HepG2 (cell line): ENCODE measurements around the gene CD44. TPM values are rescaled to one million over a fixed set of nuclear protein-coding genes. Genes with fewer than 3 reads are reported as not detected.

ENCODE experiments used
- ATAC-seq: fragments of 200-7000 bp; cut with Tn5 transposase; 3 replicates; pipeline ENCODE4 v1.9.1; 2020; ENCODE audit warnings: mild to moderate bottlenecking, moderate library complexity
- BruUV-seq: library from RNA; stranded (reverse); fragments of 400-500 nt; replicated peaks from 2 replicates; lab custom pipeline; 2021; lab: Mats Ljungman, UMichigan
- CTCF ChIA-PET: fragments of 300-600 bp; formaldehyde crosslinking; extraction: SDS; loops from one replicate; lab custom pipeline; 2021; ENCODE audit warnings: low total read pairs, inconsistent platforms, low intra/inter-chr PET ratio; lab: Yijun Ruan, JAX
- POLR2A ChIA-PET: fragments of 350-600 bp; sonication (Branson Sonifier 250); formaldehyde crosslinking; loops from one replicate; lab custom pipeline; 2020; ENCODE audit warnings: antibody characterized with exemption, inconsistent platforms; lab: Yijun Ruan, JAX
- DNase-seq: peaks from one replicate; pipeline ENCODE4 v3.0.0-alpha.2; 2015; ENCODE audit warnings: low spot score
- FAIRE-seq: peaks from 3 replicates; lab custom pipeline; 2011; peaks lifted over from hg19 to GRCh38; lab: Jason Lieb, UNC
- H2AFZ ChIP-seq: one replicate; pipeline ENCODE4 v1.6.1; 2011; ENCODE audit warnings: low read length, inconsistent platforms
- H3K27ac ChIP-seq: fragments of 300-600 bp; 3 replicates; pipeline ENCODE4 v1.8.0; 2011; ENCODE audit warnings: mixed run types, mild to moderate bottlenecking, mixed read lengths, low read length, inconsistent platforms; ENCODE audit not compliant: insufficient read depth; ENCODE audit errors: extremely low read length
- H3K27me3 ChIP-seq, 2 experiments: fragments of 200-600 bp in 1 of 2; 2 replicates in 1 of 2; 3 replicates in 1 of 2; pipeline versions ENCODE4 v1.6.0 to v1.8.0; 2011; ENCODE audit warnings: low read length in 2 of 2, mild to moderate bottlenecking in 2 of 2, moderate library complexity in 2 of 2, inconsistent platforms in 1 of 2; ENCODE audit not compliant: insufficient read depth in 2 of 2, control insufficient read depth in 1 of 2
- H3K36me3 ChIP-seq, 2 experiments: fragments of 200-600 bp in 1 of 2; replicated peaks in 1 of 2; 2 replicates in 1 of 2; 3 replicates in 1 of 2; pipeline versions ENCODE4 v1.5.1 to v1.8.0; 2011; ENCODE audit warnings: low read length in 2 of 2, inconsistent platforms in 1 of 2; ENCODE audit not compliant: insufficient read depth in 2 of 2, control insufficient read depth in 1 of 2
- H3K4me1 ChIP-seq: 2 replicates; pipeline ENCODE4 v1.5.1; 2012; ENCODE audit warnings: low read length, inconsistent platforms; ENCODE audit not compliant: insufficient read depth
- H3K4me2 ChIP-seq: 2 replicates; pipeline ENCODE4 v1.6.0; 2011; ENCODE audit warnings: low read depth, low read length, inconsistent platforms
- H3K4me3 ChIP-seq, 3 experiments: fragments of 200-600 bp in 1 of 3; sonication (generic), shearing (Covaris generic) in 1 of 3; replicated peaks in 1 of 3; 2 replicates each; pipeline ENCODE4 v1.5.1; 2011 to 2016; ENCODE audit warnings: low read length in 3 of 3, inconsistent platforms in 2 of 3, low read depth in 2 of 3, mild to moderate bottlenecking in 2 of 3, control low read depth in 1 of 3, mixed read lengths in 1 of 3; ENCODE audit not compliant: insufficient read depth in 1 of 3
- H3K79me2 ChIP-seq: one replicate; pipeline ENCODE4 v1.6.1; 2011; ENCODE audit warnings: low read length, inconsistent platforms; ENCODE audit not compliant: insufficient read depth
- H3K9ac ChIP-seq: 2 replicates; pipeline ENCODE4 v1.6.0; 2011; ENCODE audit warnings: mild to moderate bottlenecking, low read depth, low read length, inconsistent platforms; ENCODE audit not compliant: insufficient read depth
- H3K9me3 ChIP-seq: 2 replicates; pipeline ENCODE4 v1.5.1; 2012; ENCODE audit warnings: mild to moderate bottlenecking, low read length
- H4K20me1 ChIP-seq: 2 replicates; pipeline ENCODE4 v1.6.0; 2011; ENCODE audit warnings: inconsistent platforms, mild to moderate bottlenecking, low read length, moderate library complexity; ENCODE audit not compliant: insufficient read depth
- ARNT ChIP-seq: fragments of 450-650 bp; IDR thresholded peaks from 2 replicates; pipeline ENCODE4 v1.6.1; 2017
- GPBP1L1 ChIP-seq: sonication (generic); formaldehyde crosslinking; IDR thresholded peaks from 2 replicates; pipeline ENCODE4 v1.5.0; 2020; ENCODE audit warnings: mild to moderate bottlenecking, missing genetic modification reagents
- HNF4A ChIP-seq: sonication (generic); formaldehyde crosslinking; IDR thresholded peaks from 2 replicates; pipeline ENCODE4 v1.4.0; 2020; ENCODE audit warnings: missing genetic modification reagents
- HOXA3 ChIP-seq: sonication (generic); formaldehyde crosslinking; IDR thresholded peaks from 2 replicates; pipeline ENCODE4 v1.5.0; 2020; ENCODE audit warnings: missing genetic modification reagents
- KDM1A ChIP-seq: IDR thresholded peaks from 2 replicates; pipeline ENCODE4 v1.6.1; 2016; ENCODE audit warnings: missing compliant biosample characterization
- KLF12 ChIP-seq: sonication (generic); formaldehyde crosslinking; IDR thresholded peaks from 2 replicates; pipeline ENCODE4 v1.4.0; 2020; ENCODE audit warnings: missing genetic modification reagents, borderline replicate concordance
- PITX1 ChIP-seq: sonication (generic); formaldehyde crosslinking; IDR thresholded peaks from 2 replicates; pipeline ENCODE4 v1.5.1; 2020; ENCODE audit warnings: mild to moderate bottlenecking, missing genetic modification reagents
- POLR2AphosphoS5 ChIP-seq: IDR thresholded peaks from 2 replicates; pipeline ENCODE4 v1.6.1; 2012; ENCODE audit warnings: low read depth, low read length
- SETDB1 ChIP-seq: sonication (generic); formaldehyde crosslinking; IDR thresholded peaks from 2 replicates; pipeline ENCODE4 v1.5.1; 2020; ENCODE audit warnings: missing genetic modification reagents, mild to moderate bottlenecking, borderline replicate concordance
- SRY ChIP-seq: sonication (generic); formaldehyde crosslinking; IDR thresholded peaks from 2 replicates; pipeline ENCODE4 v1.8.0; 2022; ENCODE audit warnings: mild to moderate bottlenecking, missing genetic modification reagents
- TP53 ChIP-seq: sonication (generic); formaldehyde crosslinking; conservative IDR thresholded peaks from 2 replicates; pipeline ENCODE4 v1.4.0; 2020; ENCODE audit warnings: missing genetic modification reagents
- UBTF ChIP-seq: sonication (generic); formaldehyde crosslinking; IDR thresholded peaks from 2 replicates; pipeline ENCODE4 v1.4.0; 2020; ENCODE audit warnings: mild to moderate bottlenecking, missing genetic modification reagents
- ZIK1 ChIP-seq: sonication (generic); formaldehyde crosslinking; IDR thresholded peaks from 2 replicates; pipeline ENCODE4 v1.5.0; 2020; ENCODE audit warnings: mild to moderate bottlenecking, low read depth, missing genetic modification reagents, borderline replicate concordance
- ZKSCAN5 ChIP-seq: sonication (generic); formaldehyde crosslinking; IDR thresholded peaks from 2 replicates; pipeline ENCODE4 v1.5.1; 2020; ENCODE audit warnings: mild to moderate bottlenecking, missing genetic modification reagents
- ZNF670 ChIP-seq: sonication (generic); formaldehyde crosslinking; IDR thresholded peaks from 2 replicates; pipeline ENCODE4 v1.8.0; 2022; ENCODE audit warnings: mild to moderate bottlenecking, missing genetic modification reagents, borderline replicate concordance
- WGBS: methylation state at CpG from one replicate; pipeline ENCODE4 v1.1.6; 2017; ENCODE audit warnings: low lambda C conversion rate; 5-methylcytosine and 5-hydroxymethylcytosine counted together
- in situ Hi-C: cut with HindIII; loops from 2 replicates; pipeline ENCODE4 v1.10.0; 2017; ENCODE audit warnings: low pct_unique_long_range_greater_than_20kb; ENCODE audit not compliant: extremely low pct_ligation_motif_present
- intact Hi-C: fragments of 100-400 bp; cut with micrococcal nuclease; formaldehyde crosslinking; loops from one replicate; pipeline ENCODE4 v1.10.0; 2022; ENCODE audit not compliant: unreplicated experiment
- polyA plus RNA-seq, 8 experiments: library from polyadenylated mRNA; depleted of rRNA in 3 of 8; stranded (reverse) in 7 of 8; unstranded in 1 of 8; fragments of >200 nt; fragmentation: Illumina TruSeq in 4 of 8; extraction: Trizol in 4 of 8; gene quantifications; 2 replicates each; pipeline versions ENCODE4 v1.2.1 to v1.2.3, GENCODE V29; 2011 to 2016; ENCODE audit warnings: low read depth in 4 of 8, missing spikeins in 1 of 8, mixed read lengths in 1 of 8; ENCODE audit not compliant: insufficient read depth in 1 of 8
- total RNA-seq, 5 experiments: library from RNA; depleted of rRNA; stranded (reverse); fragments of >200 nt; fragmentation: Illumina TruSeq; extraction: Trizol; gene quantifications; 2 replicates each; pipeline ENCODE4 v1.2.3, GENCODE V29; 2016; ENCODE audit warnings: low read depth in 1 of 5

Gene CD44
- total and polyA plus RNA-seq, 2 of the 13 experiments (the other 11 are each of a cell fraction or from before 2014, with no cell fraction given): 0.02 to 0.11 TPM

- no peak for TF ChIP-seq TP53
- TF ChIP-seq, all 625 proteins: peak for 0
Observed at GRCh38 chr11:35185696-35186095, 46.7 kb downstream of the CD44 start (continued).

GRCh38 chr11:35187996-35188395 lies 49.0 kb downstream of the CD44 start:
- intact Hi-C loops: no loop called here
- no peaks in the 10 kb centered on the region for H4K20me1 ChIP-seq
- no peak overlapping the region for H3K27ac ChIP-seq
- no peaks in the 10 kb centered on the region for H3K36me3 ChIP-seq
- DNase-seq (no peak), FAIRE-seq (no peak), ATAC-seq (no peak)
- no peak overlapping the region for H3K4me2 ChIP-seq
- ChIA-PET CTCF (no interaction called here), POLR2A (no interaction called here)
- H3K79me2 ChIP-seq: no peaks in the 10 kb centered on the region
- no TSS peak for BruUV-seq
- H3K4me1 ChIP-seq: peaks cover 36% of the 10 kb centered on the region
- WGBS: 23% methylated on average over 2 of the region's 3 CpGs
- H3K9ac ChIP-seq: no peak overlapping the region
- in situ Hi-C loops: no loop called here
- no peaks in the 10 kb centered on the region for H3K27me3 ChIP-seq
- TF ChIP-seq KLF12 (CRISPR knock-in tag) (no peak), HNF4A (CRISPR knock-in tag) (no peak), ZIK1 (CRISPR knock-in tag) (no peak)
- H3K9me3 ChIP-seq: no peaks in the 10 kb centered on the region
- H3K4me3 ChIP-seq: no peak overlapping the region
- H2AFZ ChIP-seq: no peak overlapping the region

- no peaks in the 10 kb centered on the region for H3K9me3 ChIP-seq
- H3K36me3 ChIP-seq: no peaks in the 10 kb centered on the region
- peak overlapping the region; percentile 47 for H3K27ac ChIP-seq
- no peak overlapping the region for H2AFZ ChIP-seq
- 0 out of 6 replicates have a peak overlapping the region, but pooled peaks of 1 of the 3 experiments have one; percentile 7 for H3K4me3 ChIP-seq
- ATAC-seq: peak; percentile 95
- H3K79me2 ChIP-seq: no peaks in the 10 kb centered on the region
- FAIRE-seq: peak; percentile 54
- no peaks in the 10 kb centered on the region for H4K20me1 ChIP-seq
- peak overlapping the region; percentile 50 for H3K4me2 ChIP-seq
- in situ Hi-C loops (no loop called here), intact Hi-C loops (no loop called here)
- DNase-seq: peak; percentile 68
- H3K9ac ChIP-seq: no peak overlapping the region
- peaks cover 37% of the 10 kb centered on the region for H3K4me1 ChIP-seq
- H3K27me3 ChIP-seq: peaks cover 0 to 1% of the 10 kb centered on the region in 2 experiments; a peak in 2 of 5 replicates
- CTCF ChIA-PET: no interaction called here
- 12% methylated on average over 6 of the region's 6 CpGs for WGBS
- POLR2A ChIA-PET: no interaction called here
- BruUV-seq: no TSS peak
- TF ChIP-seq POLR2AphosphoS5 (no peak), GPBP1L1 (CRISPR knock-in tag) (no peak), SETDB1 (CRISPR knock-in tag) (no peak), UBTF (CRISPR knock-in tag) (no peak), PITX1 (CRISPR knock-in tag) (peak; percentile 54), ARNT (no peak), HOXA3 (CRISPR knock-in tag) (peak; percentile 15; the same call in 1 of the 2 replicates), ZKSCAN5 (CRISPR knock-in tag) (no peak), KDM1A (CRISPR knock-in tag) (no peak), ZNF670 (CRISPR knock-in tag) (no peak), HNF4A (CRISPR knock-in tag) (peak; percentile 79), SRY (no peak)
Observed at GRCh38 chr11:35190804-35191348, 51.9 kb downstream of the CD44 start.
